ENCODE results near the gene CREG2.

- TF ChIP-seq CTCF (IDR thresholded peaks at IDR 0.05): no peak
- TF ChIP-seq EZH2 (IDR thresholded peaks at IDR 0.05; ENCODE audit: borderline replicate concordance, insufficient read depth, low read depth, low read length, poor library complexity, severe bottlenecking): no peak
These were observed 79.8 kb downstream of the CREG2 start for GRCh38 chr2:101307503-101307902.

Data from B cell (primary cell).